Keratinocyte (primary cell): ENCODE measurements around the gene PARD3B. TPM values are rescaled to one million over a fixed set of nuclear protein-coding genes. Genes with fewer than 3 reads are reported as not detected.

Experiments used
- DNase-seq: peaks from one replicate; pipeline ENCODE4 v3.0.0-alpha.2; 2011; ENCODE audit warnings: low read depth, missing footprints, low spot score
- FAIRE-seq: peaks from 2 replicates; lab custom pipeline; 2011; peaks lifted over from hg19 to GRCh38; lab: Jason Lieb, UNC
- H2AFZ ChIP-seq: 2 replicates; pipeline ENCODE4 v1.6.0; 2012; ENCODE audit warnings: low read length, control low read depth, inconsistent platforms; ENCODE audit not compliant: control insufficient read depth
- H3K27ac ChIP-seq: 2 replicates; pipeline ENCODE4 v1.5.1; 2011; ENCODE audit warnings: low read length; ENCODE audit not compliant: control insufficient read depth, insufficient read depth
- H3K27me3 ChIP-seq: 3 replicates; pipeline ENCODE4 v1.6.0; 2011; ENCODE audit warnings: low read length; ENCODE audit not compliant: control insufficient read depth, insufficient read depth; ENCODE audit errors: extremely low read depth
- H3K36me3 ChIP-seq, 2 experiments: 2 replicates in 1 of 2; 3 replicates in 1 of 2; pipeline ENCODE4 v1.5.1; 2011; ENCODE audit warnings: low read length in 2 of 2, mild to moderate bottlenecking in 1 of 2; ENCODE audit not compliant: control insufficient read depth in 2 of 2, insufficient read depth in 2 of 2; ENCODE audit errors: extremely low read depth in 1 of 2
- H3K4me1 ChIP-seq: 3 replicates; pipeline ENCODE4 v1.5.1; 2011; ENCODE audit warnings: low read length; ENCODE audit not compliant: control insufficient read depth, insufficient read depth; ENCODE audit errors: extremely low read depth
- H3K4me2 ChIP-seq: 3 replicates; pipeline ENCODE4 v1.6.0; 2011; ENCODE audit warnings: low read depth, low read length; ENCODE audit not compliant: control insufficient read depth, insufficient read depth; ENCODE audit errors: extremely low read depth
- H3K4me3 ChIP-seq, 3 experiments: fragments of 200-600 bp in 1 of 3; sonication (generic) in 1 of 3; 2 replicates in 2 of 3; 3 replicates in 1 of 3; pipeline ENCODE4 v1.5.1; 2011 to 2016; ENCODE audit warnings: low read length in 3 of 3, mild to moderate bottlenecking in 3 of 3, control low read depth in 2 of 3, inconsistent platforms in 1 of 3, low read depth in 1 of 3, mixed read lengths in 1 of 3, mixed run types in 1 of 3, moderate library complexity in 1 of 3; ENCODE audit not compliant: control insufficient read depth in 2 of 3, insufficient read depth in 2 of 3; ENCODE audit errors: extremely low read depth in 1 of 3
- H3K79me2 ChIP-seq: 2 replicates; pipeline ENCODE4 v1.6.0; 2012; ENCODE audit warnings: low read length; ENCODE audit not compliant: control insufficient read depth, insufficient read depth
- H3K9ac ChIP-seq: 3 replicates; pipeline ENCODE4 v1.6.0; 2011; ENCODE audit warnings: low read length; ENCODE audit not compliant: control insufficient read depth, insufficient read depth; ENCODE audit errors: extremely low read depth
- H3K9me1 ChIP-seq: 3 replicates; pipeline ENCODE4 v1.6.0; 2011; ENCODE audit warnings: low read length; ENCODE audit not compliant: control insufficient read depth, insufficient read depth; ENCODE audit errors: extremely low read depth
- H3K9me3 ChIP-seq: 2 replicates; pipeline ENCODE4 v1.5.1; 2012; ENCODE audit warnings: low read depth, low read length; ENCODE audit not compliant: control insufficient read depth
- H4K20me1 ChIP-seq: 3 replicates; pipeline ENCODE4 v1.6.0; 2011; ENCODE audit warnings: low read length; ENCODE audit not compliant: control insufficient read depth, insufficient read depth; ENCODE audit errors: extremely low read depth
- CTCF ChIP-seq, 3 experiments: IDR thresholded peaks in 1 of 3; conservative IDR thresholded peaks in 1 of 3; optimal IDR thresholded peaks in 1 of 3; 2 replicates in 2 of 3; 3 replicates in 1 of 3; pipeline versions ENCODE3 to v1.5.1; 2011; ENCODE audit warnings: low read length in 3 of 3, mild to moderate bottlenecking in 3 of 3, moderate library complexity in 2 of 3, control low read depth in 1 of 3, inconsistent platforms in 1 of 3; ENCODE audit not compliant: insufficient read depth in 2 of 3; ENCODE audit errors: extremely low read depth in 1 of 3
- EZH2 ChIP-seq: IDR thresholded peaks from one replicate; pipeline ENCODE4 v1.6.1; 2012; ENCODE audit warnings: inconsistent platforms, mild to moderate bottlenecking, low read length, moderate library complexity
- dilution Hi-C: fragments of 300-500 bp; cut with MboI; formaldehyde crosslinking; loops from one replicate; pipeline ENCODE4 v1.7.0; 2020; ENCODE audit warnings: low sequenced_read_pairs; ENCODE audit not compliant: extremely low pct_ligation_motif_present
- polyA plus RNA-seq, 5 experiments: library from polyadenylated mRNA; depleted of rRNA in 3 of 5; stranded (reverse) in 3 of 5; stranded (forward) in 1 of 5; unstranded in 1 of 5; fragments of >200 nt; gene quantifications; 1 replicate in 1 of 5; 2 replicates in 3 of 5; 3 replicates in 1 of 5; pipeline versions ENCODE4 v1.2.1 to v1.2.3, GENCODE V29; 2011 to 2012; ENCODE audit warnings: missing spikeins in 2 of 5, low read depth in 1 of 5, low replicate concordance in 1 of 5

Gene PARD3B
- polyA plus RNA-seq, 1 donor (not counting 4 experiments of a cell fraction or from before 2014, with no cell fraction given): 1.2 TPM

- no peaks in the 10 kb centered on the region for H3K27me3 ChIP-seq
- dilution Hi-C loops: no loop called here
- no peaks in the 10 kb centered on the region for H3K36me3 ChIP-seq
- H3K4me3 ChIP-seq: no peak overlapping the region
- no peaks in the 10 kb centered on the region for H3K9me3 ChIP-seq
- H3K79me2 ChIP-seq: no peaks in the 10 kb centered on the region
- DNase-seq (no peak), FAIRE-seq (no peak)
- H3K9me1 ChIP-seq: no peaks in the 10 kb centered on the region
- no peak overlapping the region for H2AFZ ChIP-seq
- H3K9ac ChIP-seq: no peak overlapping the region
- H3K27ac ChIP-seq: no peak overlapping the region
- TF ChIP-seq EZH2 (no peak), CTCF (optimal IDR thresholded peaks at IDR 0.05 in 1 of 3, IDR thresholded peaks at IDR 0.05 in 1 of 3, conservative IDR thresholded peaks at IDR 0.05 in 1 of 3; ENCODE audit: extremely low read depth in 1 of 3, insufficient read depth in 2 of 3, low read length in 3 of 3) (no peak)
- no peak overlapping the region for H3K4me2 ChIP-seq
- H3K4me1 ChIP-seq: no peaks in the 10 kb centered on the region
- H4K20me1 ChIP-seq: no peaks in the 10 kb centered on the region
Measured at GRCh38 chr2:204611017-204611631, 65.8 kb downstream of the PARD3B start.

- Histone ChIP-seq H3K79me2 (no peaks in the 10 kb centered on the region), H3K36me3 (no peaks in the 10 kb centered on the region), H4K20me1 (no peaks in the 10 kb centered on the region), H2AFZ (no peak overlapping the region), H3K9ac (no peak overlapping the region), H3K4me1 (no peaks in the 10 kb centered on the region), H3K9me3 (no peaks in the 10 kb centered on the region), H3K27ac (no peak overlapping the region), H3K4me2 (no peak overlapping the region), H3K4me3 (no peak overlapping the region), H3K27me3 (no peaks in the 10 kb centered on the region), H3K9me1 (no peaks in the 10 kb centered on the region)
- DNase-seq (no peak), FAIRE-seq (no peak)
- dilution Hi-C loops: no loop called here
- TF ChIP-seq EZH2 (no peak), CTCF (optimal IDR thresholded peaks at IDR 0.05 in 1 of 3, IDR thresholded peaks at IDR 0.05 in 1 of 3, conservative IDR thresholded peaks at IDR 0.05 in 1 of 3; ENCODE audit: extremely low read depth in 1 of 3, insufficient read depth in 2 of 3, low read length in 3 of 3) (no peak)
Measured at GRCh38 chr2:204611764-204612163, 66.5 kb downstream of the PARD3B start.
